GM19043 (cell line): ENCODE measurements around the gene TREM2.
"Not testable (repeated sequence)": the region's sequence is repeated elsewhere in the genome, so short reads cannot be mapped to it uniquely, and the experiment has no call there.

ENCODE experiments used
- ATAC-seq: cut with Tn5 transposase; IDR thresholded peaks from one replicate; pipeline ENCODE4 v1.9.1; 2021; ENCODE audit warnings: low read depth; ENCODE audit not compliant: unreplicated experiment

Gene TREM2

GRCh38 chr6:41162687-41163418 lies at the start of gene TREM2:
Gene TREM2, minus strand, starts transcription at chr6:41163116. Its CDS starts 34 bp downstream, at chr6:41163082.
- no peak for ATAC-seq

GRCh38 chr6:41209547-41210320 lies 46.8 kb upstream of the TREM2 start:
- ATAC-seq = no peak

GRCh38 chr6:41208439-41209106 lies 45.7 kb upstream of the TREM2 start:
- ATAC-seq = no peak

GRCh38 chr6:41204156-41204555 lies 41.2 kb upstream of the TREM2 start:
- ATAC-seq = no peak

GRCh38 chr6:41201764-41202173 lies 38.9 kb upstream of the TREM2 start:
- no peak for ATAC-seq

- ATAC-seq = peak; percentile 39
Observed at GRCh38 chr6:41200901-41201763, 38.2 kb upstream of the TREM2 start, which contains the start of gene TREML2. Gene TREML2, minus strand, starts transcription at chr6:41201149. Its CDS starts 141 bp downstream, at chr6:41201008.

GRCh38 chr6:41200296-41200900 lies 37.5 kb upstream of the TREM2 start:
- ATAC-seq = peak; percentile 18

- ATAC-seq = no peak
Observed at GRCh38 chr6:41199552-41200246, 36.8 kb upstream of the TREM2 start.

GRCh38 chr6:41197234-41197633 lies 34.3 kb upstream of the TREM2 start:
- ATAC-seq = no peak

- no peak for ATAC-seq
Observed at GRCh38 chr6:41194386-41194785, 31.5 kb upstream of the TREM2 start.

GRCh38 chr6:41193884-41194283 lies 31.0 kb upstream of the TREM2 start:
- ATAC-seq = no peak

- no peak for ATAC-seq
Observed at GRCh38 chr6:41193171-41193734, 30.3 kb upstream of the TREM2 start.

- no peak for ATAC-seq
Observed at GRCh38 chr6:41191569-41191968, 28.7 kb upstream of the TREM2 start.

- no peak for ATAC-seq
Observed at GRCh38 chr6:41190791-41191190, 27.9 kb upstream of the TREM2 start.

GRCh38 chr6:41189967-41190366 lies 27.1 kb upstream of the TREM2 start:
- no peak for ATAC-seq

- ATAC-seq = not testable (repeated sequence)
Observed at GRCh38 chr6:41189046-41189445, 26.1 kb upstream of the TREM2 start.

GRCh38 chr6:41187924-41188886 lies 25.3 kb upstream of the TREM2 start:
- no peak for ATAC-seq

GRCh38 chr6:41186031-41186562 lies 23.2 kb upstream of the TREM2 start:
- no peak for ATAC-seq
